Psoas muscle (tissue), 8 donors: Measurements from ENCODE around the gene FGF9. TPM values are rescaled to one million over a fixed set of nuclear protein-coding genes. Genes with fewer than 3 reads are reported as not detected.

Experiments used
- ATAC-seq, 4 donors: fragments of 200-7000 bp; cut with Tn5 transposase; one replicate each; pipeline ENCODE4 v1.9.1; 2020; ENCODE audit warnings: moderate library complexity in 3 of 4, mild to moderate bottlenecking in 2 of 4
- DNase-seq, 2 donors: peaks; one replicate each; pipeline ENCODE4 v3.0.0-alpha.2; 2020
- H3K27ac ChIP-seq: fragments of 200-600 bp; one replicate; pipeline ENCODE4 v1.8.0; 2022
- H3K27me3 ChIP-seq, 3 donors: fragments of 200-600 bp in 1 of 3; one replicate each; pipeline versions ENCODE4 v1.6.1 to v1.8.0; 2013 to 2022; ENCODE audit warnings: low read length in 2 of 3, mild to moderate bottlenecking in 2 of 3, moderate library complexity in 1 of 3; ENCODE audit not compliant: insufficient read depth in 3 of 3
- H3K36me3 ChIP-seq, 2 donors: fragments of 200-600 bp in 1 of 2; one replicate each; pipeline versions ENCODE4 v1.6.1 to v1.8.0; 2013 to 2022; ENCODE audit warnings: low read depth in 1 of 2, mild to moderate bottlenecking in 1 of 2, moderate library complexity in 1 of 2; ENCODE audit not compliant: insufficient read depth in 1 of 2
- H3K4me1 ChIP-seq: fragments of 200-600 bp; one replicate; pipeline ENCODE4 v1.8.0; 2022
- H3K4me3 ChIP-seq: fragments of 200-600 bp; one replicate; pipeline ENCODE4 v1.8.0; 2022; ENCODE audit warnings: mild to moderate bottlenecking
- H3K9me3 ChIP-seq: fragments of 200-600 bp; one replicate; pipeline ENCODE4 v1.8.0; 2022
- whole genome bisulfite sequencing, 3 donors: extraction: QIAGEN DNeasy Blood & Tissue Kit; methylation state at CpG; one replicate each; pipeline versions ENCODE4 v1.1.6 to v1.1.7; 2013; 5-methylcytosine and 5-hydroxymethylcytosine counted together
- intact Hi-C, 2 donors: fragments of 100-400 bp; cut with DNase I; formaldehyde crosslinking; loops; one replicate each; pipeline versions ENCODE4 v1.11.0 to v1.14.2; 2022
- polyA plus RNA-seq, 3 donors: library from polyadenylated mRNA; stranded (reverse); fragments of 200-250 nt; gene quantifications; one replicate each; pipeline ENCODE4 v1.2.3, GENCODE V29; 2013
- total RNA-seq, 4 donors: library from RNA; stranded (reverse); fragmentation: NEBNext Ultra II Directional in 2 of 4; extraction: Animal tissue kit (Norgen Biotek cat#: 25700) in 2 of 4; gene quantifications; one replicate each; pipeline versions ENCODE4 v1.2.1 to v1.2.4, GENCODE V29; 2021 to 2023
- TF ChIP-seq, protein P1 (sequence below): fragments of 200-600 bp; IDR thresholded peaks from one replicate; pipeline ENCODE4 v1.8.0; 2022; ENCODE audit warnings: antibody characterized with exemption
- donor health status: healthy with polysubstance abuse.
- donor health status: DM: no; HTN: no; CAD: no; lungs with moderate emphysema.
- donor health status: Bipolar disorder and iron deficiency.
- donor health status: healthy.
- donor health status: DM: yes; HTN: yes; CAD: no.
- donor health status: DM: no; HTN: no; CAD: no.
- donor health status: DM: no; HTN: no; CAD: no.
- donor health status: DM: yes; HTN: yes; CAD: no.

FGF9 gene
- total and polyA plus RNA-seq, 7 donors, result 0.69 to 1.7 (median 1.2) TPM

DNA sequence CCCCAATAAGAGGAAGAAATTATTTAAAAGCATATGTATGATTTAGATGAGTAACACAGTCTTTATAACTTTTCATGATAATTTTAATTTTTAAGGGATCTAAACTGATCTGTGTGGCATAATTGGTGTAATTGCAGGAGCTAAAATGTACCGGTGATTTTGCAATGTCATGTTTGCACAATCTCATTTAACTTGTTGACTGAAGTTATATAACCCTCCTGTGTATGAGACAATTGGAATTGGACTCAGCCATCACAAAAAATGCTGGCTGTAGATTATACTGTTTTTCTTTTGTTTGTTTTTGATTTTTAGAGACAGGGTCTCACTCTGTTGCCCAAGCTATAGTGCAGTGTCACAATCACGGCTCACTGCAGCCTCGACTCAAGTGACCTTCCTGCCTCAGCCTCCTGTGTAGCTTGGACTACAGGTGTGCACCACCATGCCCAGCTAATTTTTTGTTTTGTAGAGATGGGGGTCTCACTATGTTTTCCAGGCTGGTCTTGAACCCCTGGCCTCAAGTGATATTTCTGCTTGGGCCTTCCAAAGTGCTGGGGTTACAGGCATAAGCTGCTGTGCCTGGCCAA, 26.1 kb downstream of the FGF9 start:
- TF ChIP-seq, protein P1, sequence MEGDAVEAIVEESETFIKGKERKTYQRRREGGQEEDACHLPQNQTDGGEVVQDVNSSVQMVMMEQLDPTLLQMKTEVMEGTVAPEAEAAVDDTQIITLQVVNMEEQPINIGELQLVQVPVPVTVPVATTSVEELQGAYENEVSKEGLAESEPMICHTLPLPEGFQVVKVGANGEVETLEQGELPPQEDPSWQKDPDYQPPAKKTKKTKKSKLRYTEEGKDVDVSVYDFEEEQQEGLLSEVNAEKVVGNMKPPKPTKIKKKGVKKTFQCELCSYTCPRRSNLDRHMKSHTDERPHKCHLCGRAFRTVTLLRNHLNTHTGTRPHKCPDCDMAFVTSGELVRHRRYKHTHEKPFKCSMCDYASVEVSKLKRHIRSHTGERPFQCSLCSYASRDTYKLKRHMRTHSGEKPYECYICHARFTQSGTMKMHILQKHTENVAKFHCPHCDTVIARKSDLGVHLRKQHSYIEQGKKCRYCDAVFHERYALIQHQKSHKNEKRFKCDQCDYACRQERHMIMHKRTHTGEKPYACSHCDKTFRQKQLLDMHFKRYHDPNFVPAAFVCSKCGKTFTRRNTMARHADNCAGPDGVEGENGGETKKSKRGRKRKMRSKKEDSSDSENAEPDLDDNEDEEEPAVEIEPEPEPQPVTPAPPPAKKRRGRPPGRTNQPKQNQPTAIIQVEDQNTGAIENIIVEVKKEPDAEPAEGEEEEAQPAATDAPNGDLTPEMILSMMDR, result no peak
- Histone ChIP-seq H3K4me3 (no peak overlapping the region), H3K36me3 (no peaks in the 10 kb centered on the region), H3K27ac (no peak overlapping the region), H3K27me3 (peaks cover 0 to 2% (median 0%) of the 10 kb centered on the region in 3 donors), H3K4me1 (no peaks in the 10 kb centered on the region), H3K9me3 (no peaks in the 10 kb centered on the region)
- 76 to 85% (median 77%) methylated on average over 3 of the region's 3 CpGs for WGBS, 3 donors
- ATAC-seq (no peak), DNase-seq (no peak)
- intact Hi-C loops, result no loop called here

DNA sequence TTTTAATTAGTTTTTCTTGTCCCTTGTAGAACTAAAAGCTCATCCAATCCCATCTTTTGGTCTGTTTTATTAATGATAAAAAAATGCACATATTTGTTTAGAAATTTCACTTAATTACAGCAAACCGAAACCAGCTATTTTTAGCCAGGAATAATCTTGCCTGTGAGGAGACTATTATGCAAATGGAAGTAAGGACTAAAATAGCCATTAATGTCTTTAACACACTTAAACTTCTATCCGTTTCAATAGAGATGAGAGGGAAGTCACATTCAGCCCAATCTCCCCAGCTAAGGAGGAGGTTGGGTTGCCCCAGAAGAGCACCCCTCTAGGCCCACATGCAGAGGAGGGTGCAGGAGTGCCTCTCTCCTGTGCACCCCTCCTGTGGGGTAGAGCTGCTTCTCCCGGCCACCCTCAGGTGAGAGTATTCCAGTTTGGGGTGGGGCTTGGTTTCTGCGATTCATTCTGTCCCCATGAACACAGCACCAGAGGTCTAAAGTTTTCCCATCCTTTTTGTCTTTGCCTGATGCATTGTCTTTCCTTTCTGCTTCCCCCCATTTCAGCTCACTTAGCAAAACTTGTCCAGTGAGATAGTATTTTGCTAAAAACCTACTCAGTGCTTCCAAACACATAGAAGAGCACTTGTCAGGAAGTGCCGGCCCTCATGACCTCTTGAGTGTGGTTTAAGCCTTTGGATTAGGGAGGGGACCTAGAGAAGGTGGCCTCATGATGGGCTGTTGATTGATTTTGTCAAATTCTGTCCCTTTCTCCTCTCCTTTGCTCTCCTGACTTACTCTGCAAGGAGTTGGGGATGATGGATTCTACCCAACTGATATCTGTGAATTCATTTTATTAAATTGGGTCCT, 28.2 kb downstream of the FGF9 start:
- TF ChIP-seq, protein P1, result no peak
- H3K9me3 ChIP-seq, result no peaks in the 10 kb centered on the region
- no peak overlapping the region for H3K27ac ChIP-seq
- 74 to 76% (median 75%) methylated on average over 5 of the region's 5 CpGs for whole genome bisulfite sequencing, 3 donors
- H3K4me3 ChIP-seq, result no peak overlapping the region
- DNase-seq (no peak), ATAC-seq (no peak)
- no peaks in the 10 kb centered on the region for H3K36me3 ChIP-seq
- intact Hi-C loops, result no loop called here
- H3K4me1 ChIP-seq, result no peaks in the 10 kb centered on the region
- peaks cover 0 to 2% (median 0%) of the 10 kb centered on the region in 3 donors for H3K27me3 ChIP-seq

DNA sequence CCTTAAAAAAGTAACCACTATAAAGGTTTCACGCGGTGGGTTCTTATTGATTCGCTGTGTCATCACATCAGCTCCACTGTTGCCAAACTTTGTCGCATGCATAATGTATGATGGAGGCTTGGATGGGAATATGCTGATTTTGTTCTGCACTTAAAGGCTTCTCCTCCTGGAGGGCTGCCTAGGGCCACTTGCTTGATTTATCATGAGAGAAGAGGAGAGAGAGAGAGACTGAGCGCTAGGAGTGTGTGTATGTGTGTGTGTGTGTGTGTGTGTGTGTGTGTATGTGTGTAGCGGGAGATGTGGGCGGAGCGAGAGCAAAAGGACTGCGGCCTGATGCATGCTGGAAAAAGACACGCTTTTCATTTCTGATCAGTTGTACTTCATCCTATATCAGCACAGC, 30.6 kb downstream of the FGF9 start:
- no peak overlapping the region for H3K27ac ChIP-seq
- WGBS, 3 donors, result 89 to 94% (median 93%) methylated on average over 10 of the region's 10 CpGs
- TF ChIP-seq, protein P1, result no peak
- H3K9me3 ChIP-seq, result no peaks in the 10 kb centered on the region
- no peaks in the 10 kb centered on the region for H3K4me1 ChIP-seq
- ATAC-seq, result no peak
- H3K4me3 ChIP-seq, result no peak overlapping the region
- intact Hi-C loops, result no loop called here
- no peak for DNase-seq
- no peaks in the 10 kb centered on the region for H3K36me3 ChIP-seq
- peaks cover 0 to 2% (median 0%) of the 10 kb centered on the region in 3 donors for H3K27me3 ChIP-seq

DNA sequence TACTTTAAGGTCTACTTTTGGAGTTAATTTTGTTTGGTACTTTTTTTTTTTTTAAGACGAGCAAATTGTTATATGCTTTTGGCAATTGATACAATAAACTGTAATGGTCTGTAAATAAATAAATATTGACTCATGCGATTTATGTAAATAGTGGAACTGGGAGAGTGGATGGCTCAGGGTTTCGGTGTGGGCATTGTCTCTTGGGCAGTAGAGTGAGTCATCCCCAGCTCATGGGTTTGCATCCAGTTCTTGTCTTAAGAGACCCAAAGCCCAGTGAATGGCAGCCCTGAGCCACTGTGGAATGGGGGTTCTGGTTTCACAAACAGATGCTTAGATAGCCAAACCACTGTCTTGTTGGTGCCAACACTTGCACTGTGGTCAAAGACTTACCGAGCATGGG, 33.0 kb downstream of the FGF9 start:
- Histone ChIP-seq H3K9me3 (no peaks in the 10 kb centered on the region), H3K4me3 (no peak overlapping the region), H3K27me3 (peaks cover 0 to 2% (median 0%) of the 10 kb centered on the region in 3 donors), H3K36me3 (no peaks in the 10 kb centered on the region), H3K4me1 (no peaks in the 10 kb centered on the region), H3K27ac (no peak overlapping the region)
- intact Hi-C loops, result no loop called here
- no peak for DNase-seq
- 75 to 81% (median 80%) methylated on average over 4 of the region's 4 CpGs for WGBS, 3 donors
- TF ChIP-seq, protein P1, result no peak
- no peak for ATAC-seq
